Common myeloid progenitor, CD34-positive (primary cell): ENCODE measurements around the gene USH1C.

ENCODE experiments used
- CTCF ChIA-PET: fragments of 350-600 bp; sonication (Branson Sonifier 250); formaldehyde crosslinking; loops from one replicate; lab custom pipeline; 2021; ENCODE audit warnings: antibody characterized with exemption; lab: Charles Lee
- POLR2A ChIA-PET: fragments of 350-600 bp; sonication (Branson Sonifier 250); formaldehyde crosslinking; loops from one replicate; lab custom pipeline; 2021; ENCODE audit warnings: antibody characterized with exemption; lab: Charles Lee
- DNase-seq, 3 donors: peaks; one replicate each; pipeline versions ENCODE4 v3.0.0 to v3.0.0-alpha.2; 2013
- H3K27ac ChIP-seq, 2 experiments: 1 replicate in 1 of 2; 2 replicates in 1 of 2; pipeline ENCODE4 v1.7.0; 2013; ENCODE audit warnings: inconsistent platforms in 2 of 2, low read length in 2 of 2, mild to moderate bottlenecking in 2 of 2, low read depth in 1 of 2, moderate library complexity in 1 of 2; ENCODE audit not compliant: severe bottlenecking in 2 of 2, insufficient read depth in 1 of 2, poor library complexity in 1 of 2
- H3K27me3 ChIP-seq, 5 experiments: replicated peaks in 2 of 5; 1 replicate in 3 of 5; 2 replicates in 2 of 5; pipeline versions ENCODE4 v1.6.1 to v1.7.0; 2013; ENCODE audit warnings: low read length in 4 of 5, mild to moderate bottlenecking in 2 of 5, moderate library complexity in 2 of 5, inconsistent platforms in 1 of 5; ENCODE audit not compliant: insufficient read depth in 5 of 5, control insufficient read depth in 4 of 5
- H3K36me3 ChIP-seq, 4 experiments: 1 replicate in 2 of 4; 2 replicates in 2 of 4; pipeline versions ENCODE4 v1.6.1 to v1.7.0; 2013; ENCODE audit warnings: low read length in 3 of 4, control low read depth in 1 of 4, mild to moderate bottlenecking in 1 of 4; ENCODE audit not compliant: control insufficient read depth in 4 of 4, insufficient read depth in 4 of 4
- H3K4me1 ChIP-seq, 4 experiments: 1 replicate in 3 of 4; 2 replicates in 1 of 4; pipeline versions ENCODE4 v1.6.1 to v1.7.1; 2013; ENCODE audit warnings: low read length in 3 of 4, mild to moderate bottlenecking in 3 of 4, control low read depth in 1 of 4, inconsistent platforms in 1 of 4, moderate library complexity in 1 of 4; ENCODE audit not compliant: control insufficient read depth in 4 of 4, insufficient read depth in 4 of 4; ENCODE audit errors: control extremely low read depth in 1 of 4
- H3K4me3 ChIP-seq, 7 experiments: 1 replicate in 4 of 7; 2 replicates in 3 of 7; pipeline versions ENCODE4 v1.5.1 to v1.7.0; 2013; ENCODE audit warnings: mild to moderate bottlenecking in 7 of 7, low read length in 6 of 7, moderate library complexity in 6 of 7, inconsistent platforms in 2 of 7, low read depth in 2 of 7, control low read depth in 1 of 7; ENCODE audit not compliant: insufficient read depth in 4 of 7, control insufficient read depth in 1 of 7; ENCODE audit errors: extremely low read depth in 1 of 7
- H3K9me3 ChIP-seq, 5 experiments: 1 replicate in 4 of 5; 2 replicates in 1 of 5; pipeline versions ENCODE4 v1.6.1 to v1.7.1; 2013; ENCODE audit warnings: low read length in 4 of 5, mild to moderate bottlenecking in 2 of 5, inconsistent platforms in 1 of 5, low read depth in 1 of 5, moderate library complexity in 1 of 5; ENCODE audit not compliant: control insufficient read depth in 4 of 5, insufficient read depth in 2 of 5; ENCODE audit errors: control extremely low read depth in 1 of 5
- WGBS: methylation state at CpG from one replicate; pipeline ENCODE4 v1.1.5; 2013; ENCODE audit not compliant: insufficient coverage; 5-methylcytosine and 5-hydroxymethylcytosine counted together

The USH1C gene

GRCh38 chr11:17507773-17508172, 36.4 kb downstream of the USH1C start:
- DNase-seq, result no peak
- ChIA-PET CTCF (interaction anchor here (1.0 to 11.4 kb wide), 10 partner anchors 9 to 133 kb away, joined by 3 to 220 read pairs (median 5); partner anchors contain the start of gene KCNJ11), POLR2A (no interaction called here)
- peaks cover 0 to 11% (median 3%) of the 10 kb centered on the region in 5 experiments for H3K27me3 ChIP-seq
- H3K4me1 ChIP-seq, result no peaks in the 10 kb centered on the region
- 95% methylated on average over 2 of the region's 2 CpGs for WGBS
- no peak overlapping the region for H3K4me3 ChIP-seq
- H3K36me3 ChIP-seq, result no peaks in the 10 kb centered on the region
- no peaks in the 10 kb centered on the region for H3K9me3 ChIP-seq
- H3K27ac ChIP-seq, result no peak overlapping the region

GRCh38 chr11:17506942-17507341, 37.3 kb downstream of the USH1C start:
- POLR2A ChIA-PET, result no interaction called here
- CTCF ChIA-PET, result interaction anchor here (0.6 to 11.4 kb wide), 9 partner anchors 10 to 277 kb away, joined by 3 to 220 read pairs (median 5); partner anchors contain the start of gene KCNJ11
- Histone ChIP-seq H3K9me3 (no peaks in the 10 kb centered on the region), H3K4me1 (no peaks in the 10 kb centered on the region), H3K4me3 (no peak overlapping the region), H3K27me3 (peaks cover 0 to 8% (median 3%) of the 10 kb centered on the region in 5 experiments), H3K36me3 (no peaks in the 10 kb centered on the region), H3K27ac (no peak overlapping the region)
- 88% methylated on average over 3 of the region's 3 CpGs for WGBS
- DNase-seq, result peak in 1 of 3 donors; percentile 26

GRCh38 chr11:17506314-17506713, 37.9 kb downstream of the USH1C start:
- H3K36me3 ChIP-seq, result no peaks in the 10 kb centered on the region
- no peak overlapping the region for H3K4me3 ChIP-seq
- WGBS, result 89% methylated on average over 4 of the region's 6 CpGs
- H3K27ac ChIP-seq, result no peak overlapping the region
- no peaks in the 10 kb centered on the region for H3K9me3 ChIP-seq
- H3K27me3 ChIP-seq, result peaks cover 0 to 8% (median 3%) of the 10 kb centered on the region in 5 experiments
- H3K4me1 ChIP-seq, result no peaks in the 10 kb centered on the region
- ChIA-PET POLR2A (no interaction called here), CTCF (interaction anchor here (0.6 to 11.4 kb wide), 14 partner anchors 9 to 306 kb away, joined by 3 to 220 read pairs (median 4); partner anchors contain the start of gene KCNJ11)
- no peak for DNase-seq

- Histone ChIP-seq H3K4me1 (no peaks in the 10 kb centered on the region), H3K36me3 (no peaks in the 10 kb centered on the region), H3K27ac (no peak overlapping the region), H3K27me3 (peaks cover 0 to 4% (median 3%) of the 10 kb centered on the region in 5 experiments), H3K9me3 (no peaks in the 10 kb centered on the region), H3K4me3 (no peak overlapping the region)
- WGBS, result 60% methylated on average over 1 of the region's 4 CpGs
- POLR2A ChIA-PET, result no interaction called here
- CTCF ChIA-PET, result interaction anchor here (0.7 to 11.4 kb wide), 14 partner anchors 12 to 272 kb away, joined by 3 to 220 read pairs (median 6); no protein-coding TSS in a partner anchor
- no peak for DNase-seq
These were observed 39.1 kb downstream of the USH1C start for GRCh38 chr11:17505146-17505545.

- H3K9me3 ChIP-seq, result no peaks in the 10 kb centered on the region
- H3K27me3 ChIP-seq, result peaks cover 0 to 3% (median 2%) of the 10 kb centered on the region in 5 experiments
- POLR2A ChIA-PET, result no interaction called here
These were observed 39.7 kb downstream of the USH1C start for GRCh38 chr11:17504330-17505107.

GRCh38 chr11:17502630-17503029, 41.6 kb downstream of the USH1C start:
- ChIA-PET POLR2A (no interaction called here), CTCF (interaction anchor here (1.0 to 11.4 kb wide), 12 partner anchors 10 to 683 kb away, joined by 3 to 220 read pairs (median 5); partner anchors contain the start of gene KCNJ11)
- WGBS, result 100% methylated on average over 1 of the region's 4 CpGs
- H3K27ac ChIP-seq, result no peak overlapping the region
- no peaks in the 10 kb centered on the region for H3K36me3 ChIP-seq
- no peaks in the 10 kb centered on the region for H3K4me1 ChIP-seq
- no peak for DNase-seq
- H3K9me3 ChIP-seq, result no peaks in the 10 kb centered on the region
- peaks cover 0 to 2% (median 0%) of the 10 kb centered on the region in 5 experiments for H3K27me3 ChIP-seq
- H3K4me3 ChIP-seq, result no peak overlapping the region

More at GRCh38 chr11:17504330-17505107, 39.7 kb downstream of the USH1C start:
- 38% methylated on average over 8 of the region's 9 CpGs for WGBS
- Histone ChIP-seq H3K36me3 (no peaks in the 10 kb centered on the region), H3K4me1 (no peaks in the 10 kb centered on the region), H3K4me3 (no peak overlapping the region), H3K27ac (no peak overlapping the region)
- DNase-seq, result peak; percentile 67 to 85 (median 79)
- CTCF ChIA-PET, result interaction anchor here (0.6 to 11.4 kb wide), 21 partner anchors 8 to 275 kb away, joined by 3 to 220 read pairs (median 6); partner anchors contain the start of gene KCNJ11

- ChIA-PET CTCF (interaction anchor here (0.5 to 11.4 kb wide), 4 partner anchors 8 to 117 kb away, joined by 3 to 220 read pairs (median 4); partner anchors contain the start of gene KCNJ11), POLR2A (no interaction called here)
- Histone ChIP-seq H3K36me3 (no peaks in the 10 kb centered on the region), H3K4me1 (no peaks in the 10 kb centered on the region), H3K27me3 (peaks cover 0 to 4% (median 0%) of the 10 kb centered on the region in 5 experiments), H3K4me3 (no peak overlapping the region), H3K9me3 (no peaks in the 10 kb centered on the region), H3K27ac (no peak overlapping the region)
- 97% methylated on average over 11 of the region's 12 CpGs for WGBS
- no peak for DNase-seq
These were observed 43.5 kb downstream of the USH1C start for GRCh38 chr11:17500673-17501072.
